GM19328 (cell line): ENCODE results near the gene BCO1.
"Not testable (repeated sequence)": the region's sequence is repeated elsewhere in the genome, so short reads cannot be mapped to it uniquely, and the experiment has no call there.

ENCODE experiments used
- ATAC-seq: cut with Tn5 transposase; IDR thresholded peaks from one replicate; pipeline ENCODE4 v1.9.1; 2021; ENCODE audit warnings: mild to moderate bottlenecking, moderate library complexity; ENCODE audit not compliant: unreplicated experiment

The BCO1 gene

GRCh38 chr16:81238296-81239011 is at the start of gene BCO1:
Gene BCO1 (plus strand): TSS chr16:81238689. CDS start chr16:81238909, 220 bp downstream.
- no peak for ATAC-seq

DNA sequence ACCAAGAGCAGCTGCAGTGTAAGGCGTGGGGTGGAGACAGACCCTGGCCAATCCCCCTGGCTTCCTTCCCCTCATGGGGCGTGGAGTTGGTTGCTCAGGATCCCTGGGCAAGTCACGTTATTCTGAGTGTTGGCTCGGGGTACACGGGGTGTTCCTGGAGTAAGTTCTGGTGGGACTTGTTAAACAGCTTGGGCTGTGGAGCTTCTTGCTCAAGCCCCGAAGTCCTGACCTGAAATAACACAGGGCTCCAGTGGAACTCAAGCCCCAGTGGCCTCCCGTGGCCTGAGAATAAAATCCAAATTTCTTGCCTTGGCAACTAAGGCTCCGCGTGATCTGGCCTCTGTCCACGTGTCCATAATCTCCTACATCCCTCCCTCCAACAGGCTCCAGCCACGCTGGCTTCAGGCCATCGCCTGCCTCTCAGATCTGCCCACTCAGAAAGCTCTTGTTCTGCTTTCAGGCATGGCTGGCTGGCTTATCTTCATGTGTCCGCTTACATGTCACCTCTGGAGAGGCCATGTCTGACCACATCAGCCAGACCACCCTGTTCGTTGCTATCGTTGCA is 49.3 kb upstream of the BCO1 start:
- ATAC-seq = no peak

GRCh38 chr16:81190667-81191066 is 47.8 kb upstream of the BCO1 start:
- ATAC-seq = no peak

- no peak for ATAC-seq
Observed at GRCh38 chr16:81195885-81196534, 42.5 kb upstream of the BCO1 start.

GRCh38 chr16:81198635-81199034 is 39.9 kb upstream of the BCO1 start:
- ATAC-seq = no peak

DNA sequence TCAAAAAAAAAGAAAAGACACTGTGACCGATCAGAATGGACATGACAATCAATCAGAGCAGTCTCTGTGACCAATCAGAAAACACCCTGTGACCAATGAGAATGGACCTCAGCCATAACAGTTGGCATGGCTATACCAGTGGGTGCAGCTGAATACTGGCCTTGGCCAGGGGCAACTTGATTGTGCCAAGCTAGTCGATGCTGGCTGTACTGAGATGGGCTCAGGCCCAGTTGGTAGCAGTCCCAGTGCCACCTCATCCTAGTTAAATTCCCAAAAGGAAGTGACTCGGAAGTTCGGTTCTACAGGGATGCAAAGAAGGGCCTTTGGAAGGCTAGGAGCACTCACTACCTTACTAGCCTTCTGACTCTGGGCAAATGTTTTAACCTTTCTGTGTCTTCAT is 37.2 kb upstream of the BCO1 start:
- no peak for ATAC-seq

DNA sequence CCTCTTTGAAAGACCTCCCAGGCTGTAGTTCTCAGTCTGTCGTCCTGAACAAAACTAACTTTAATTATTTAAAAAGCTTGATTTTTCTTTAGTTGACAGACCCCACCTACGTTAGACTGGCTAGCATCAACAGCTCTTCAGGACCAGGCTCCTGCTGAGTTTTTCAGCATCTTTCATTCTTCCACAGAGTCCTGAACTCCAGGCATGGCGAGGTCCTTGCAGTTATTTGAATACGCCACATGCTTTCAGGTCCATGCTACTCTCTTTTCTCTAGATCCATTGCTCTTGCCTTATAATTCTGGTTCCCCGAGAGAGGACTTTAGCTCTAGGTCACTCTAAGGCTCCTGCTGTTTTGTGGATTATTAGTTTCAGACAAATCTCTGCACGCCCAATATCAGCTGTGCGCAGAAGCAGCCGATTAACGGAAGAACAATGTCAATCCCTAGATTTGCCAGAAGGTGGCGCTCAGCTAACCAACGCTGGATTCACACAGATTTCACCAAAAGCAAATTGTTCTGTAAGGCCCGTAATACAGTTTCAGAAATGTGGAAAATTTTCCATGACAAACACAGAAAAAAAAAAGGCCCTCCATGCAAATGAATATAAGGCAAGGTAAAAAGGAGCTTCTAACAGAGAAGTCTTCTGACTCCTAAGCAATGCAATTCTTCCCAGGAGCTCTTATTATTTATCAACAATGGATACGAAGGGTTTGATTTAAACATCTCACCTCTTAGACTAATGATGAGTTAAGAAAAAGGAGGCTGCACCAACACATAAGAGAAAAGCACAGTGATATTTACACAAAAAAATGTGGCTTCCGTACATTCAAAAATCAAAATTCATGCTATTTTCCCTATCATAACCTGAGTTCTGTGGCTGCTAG is 33.5 kb upstream of the BCO1 start:
- no peak for ATAC-seq

- no peak for ATAC-seq
Observed at GRCh38 chr16:81207076-81207475, 31.4 kb upstream of the BCO1 start.

- ATAC-seq = no peak
Observed at GRCh38 chr16:81210807-81211206, 27.7 kb upstream of the BCO1 start.

GRCh38 chr16:81212830-81213465 is 25.5 kb upstream of the BCO1 start:
- ATAC-seq = no peak

- no peak for ATAC-seq
Observed at GRCh38 chr16:81214745-81215166, 23.7 kb upstream of the BCO1 start.

- ATAC-seq = no peak
Observed at GRCh38 chr16:81216114-81216513, 22.4 kb upstream of the BCO1 start.

GRCh38 chr16:81216706-81217105 is 21.8 kb upstream of the BCO1 start:
- ATAC-seq = no peak

GRCh38 chr16:81219151-81219550 is 19.3 kb upstream of the BCO1 start:
- no peak for ATAC-seq

GRCh38 chr16:81220349-81220748 is 18.1 kb upstream of the BCO1 start:
- no peak for ATAC-seq

GRCh38 chr16:81221731-81222130 is 16.8 kb upstream of the BCO1 start:
- ATAC-seq = no peak

GRCh38 chr16:81224824-81225223 is 13.7 kb upstream of the BCO1 start:
- ATAC-seq = no peak

DNA sequence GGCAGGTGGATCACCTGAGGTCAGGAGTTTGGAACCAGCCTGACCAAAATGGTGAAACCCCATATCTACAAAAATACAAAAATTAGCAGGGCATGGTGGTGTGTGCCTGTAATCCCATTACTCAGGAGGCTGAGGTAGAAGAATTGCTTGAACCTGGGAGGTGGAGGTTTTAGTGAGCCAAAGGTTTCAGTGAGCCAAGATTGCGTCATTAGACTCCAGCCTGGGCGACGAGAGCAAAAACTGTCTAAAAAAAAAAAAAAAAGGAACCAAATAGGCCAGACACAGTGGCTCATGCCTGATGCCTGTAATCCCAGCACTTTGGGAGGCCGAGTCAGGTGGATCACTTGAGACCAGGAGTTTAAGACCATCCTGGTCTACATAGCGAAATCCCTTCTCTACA is 12.8 kb upstream of the BCO1 start:
- not testable (repeated sequence) for ATAC-seq

GRCh38 chr16:81227785-81228184 is 10.7 kb upstream of the BCO1 start:
- ATAC-seq = no peak

DNA sequence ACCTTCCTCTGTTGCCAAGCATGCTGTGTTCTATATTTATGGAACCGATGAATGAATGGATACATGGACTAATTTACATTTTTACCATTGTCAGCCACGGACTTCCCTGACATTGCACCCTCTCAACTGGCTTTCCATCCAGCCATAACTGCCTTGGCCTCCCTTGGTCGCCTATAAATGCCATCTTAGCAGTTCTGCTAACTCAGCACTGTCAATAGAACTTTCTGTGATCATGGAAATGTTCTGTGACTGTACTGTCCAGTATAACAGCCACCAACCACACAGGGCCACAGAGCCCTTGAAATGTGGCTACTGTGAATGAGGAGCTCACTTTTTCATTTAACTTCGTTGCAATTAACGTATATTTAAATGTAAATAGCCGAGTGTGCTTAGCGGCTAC is 8.7 kb upstream of the BCO1 start:
- no peak for ATAC-seq

GRCh38 chr16:81231014-81231413 is 7.5 kb upstream of the BCO1 start:
- ATAC-seq = no peak
